ENCODE data around the gene TMEM256. TPM values are rescaled to one million over a fixed set of nuclear protein-coding genes. Genes with fewer than 3 reads are reported as not detected.

TMEM256 gene
- total RNA-seq, result 10 to 100 TPM; 45.4 to 50.9 TPM
- 10 to 100 TPM; 62.6 to 96.5 (median 81.4) TPM for polyA plus RNA-seq
- total RNA-seq, result 0.45 to 4.4 (median 2.5) reads per million in 6 experiments

DNA sequence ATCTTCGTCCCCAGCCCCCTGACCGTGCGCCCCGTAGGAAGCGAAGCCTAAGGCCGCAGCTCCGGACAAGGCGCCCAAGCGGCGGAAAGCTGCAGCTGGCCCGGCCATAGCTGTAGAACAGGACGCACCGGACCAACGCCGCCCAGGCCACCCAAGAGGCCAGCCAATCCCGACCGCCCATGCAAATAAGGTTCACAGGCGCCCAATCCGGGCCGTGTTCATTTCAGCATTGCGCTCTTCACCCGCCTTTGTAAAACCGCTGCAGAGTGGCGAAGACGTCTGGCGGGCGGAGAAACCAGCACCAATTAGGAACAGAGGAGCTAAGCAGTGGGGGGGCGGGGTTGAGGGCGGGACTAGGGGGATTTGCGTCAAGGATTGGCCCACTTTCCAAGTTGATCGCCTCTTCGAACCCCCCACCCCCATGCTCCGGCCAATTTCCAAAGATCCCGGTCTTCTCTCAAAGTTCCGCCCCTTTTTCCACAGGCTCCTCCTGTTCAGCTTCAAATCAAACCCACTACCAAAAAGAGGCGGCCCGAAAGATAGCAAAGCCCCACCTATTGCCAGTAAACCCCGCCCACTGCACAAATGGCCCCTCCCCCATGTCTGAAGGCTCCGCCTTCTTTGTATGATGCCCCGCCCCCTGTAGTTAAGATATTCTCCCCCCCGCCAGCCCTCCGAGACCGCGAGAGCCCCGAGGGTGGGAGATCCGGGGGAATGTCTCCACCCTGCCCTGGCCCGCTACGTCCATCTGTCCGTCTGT lies at the start of gene TMEM256:
Gene TMEM256, minus strand, starts transcription at position 121 of the 760 bp plus-strand sequence. Its CDS starts 13 bp downstream, at position 108.
- H3K36me3 Mint-ChIP-seq, result no peaks in the 10 kb centered on the region
- DNase-seq (peak; percentile 89 to 97 (median 93)), ATAC-seq (peak; percentile 87 to 91)
- peak within 1 kb of the TSS; percentile 89 to 99 (median 98) for H3K27ac Mint-ChIP-seq
- H3K4me3 Mint-ChIP-seq, result peak within 1 kb of the TSS; percentile 92 to 98 (median 96)
- H3K27me3 Mint-ChIP-seq, result peaks cover 0 to 4% (median 0%) of the 10 kb centered on the region in 5 donors
- no peaks in the 10 kb centered on the region for H3K9me3 Mint-ChIP-seq
- H3K4me1 Mint-ChIP-seq, result peaks cover 15 to 35% (median 28%) of the 10 kb centered on the region in 4 donors
- POLR2A ChIA-PET, result interaction anchor here (0.6 to 3.6 kb wide), 22 partner anchors 10 to 283 kb away, joined by 3 to 50 read pairs (median 4); partner anchors contain the start of genes ACAP1, MPDU1, NEURL4 and PLSCR3

- peak overlapping the region in 1 of 10 donors; percentile 37 for H3K4me3 Mint-ChIP-seq
- peak overlapping the region in 1 of 10 donors; percentile 25 for H3K27ac Mint-ChIP-seq
Observed at GRCh38 chr17:7448461-7448860, 44.6 kb upstream of the TMEM256 start.

DNA sequence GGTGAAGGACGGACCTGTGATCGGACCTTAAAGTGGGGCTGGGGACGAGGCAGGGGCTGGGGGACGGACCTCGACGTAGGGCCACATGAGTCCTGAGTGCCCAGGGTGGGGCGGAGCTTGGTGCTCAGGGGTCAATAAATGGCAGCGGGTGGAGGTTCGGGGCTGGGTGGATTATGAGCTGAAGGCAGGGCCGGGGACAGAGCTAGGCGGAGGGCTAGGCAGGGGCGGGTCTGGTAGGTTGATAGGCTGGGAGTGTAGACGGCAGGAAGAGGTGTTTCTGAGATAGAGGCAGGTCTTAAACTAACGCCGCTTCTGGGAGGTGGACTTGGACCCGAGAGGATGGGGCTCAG lies 41.7 kb upstream of the TMEM256 start:
- peak in 7 of 10 donors; percentile 17 to 75 (median 41) for DNase-seq
- peak overlapping the region in 8 of 10 donors; percentile 7 to 91 (median 62) for H3K27ac Mint-ChIP-seq
- no peaks in the 10 kb centered on the region for H3K9me3 Mint-ChIP-seq
- H3K4me1 Mint-ChIP-seq, result peaks cover 16 to 27% (median 24%) of the 10 kb centered on the region in 4 donors
- POLR2A ChIA-PET, result interaction anchor here (0.8 to 5.7 kb wide), 11 partner anchors 9 to 115 kb away, joined by 3 to 74 read pairs (median 8); partner anchors contain the start of genes POLR2A, SLC35G6, TMEM102 and ZBTB4
- H3K36me3 Mint-ChIP-seq, result peaks cover 0 to 4% (median 0%) of the 10 kb centered on the region in 3 donors
- peaks cover 14 to 65% (median 37%) of the 10 kb centered on the region in 5 donors for H3K27me3 Mint-ChIP-seq
- peak; percentile 91 to 93 for ATAC-seq
- H3K4me3 Mint-ChIP-seq, result peak overlapping the region; percentile 75 to 94 (median 86)

More at GRCh38 chr17:7448461-7448860, 44.6 kb upstream of the TMEM256 start:
- Mint-ChIP-seq H3K9me3 (no peaks in the 10 kb centered on the region), H3K27me3 (peaks cover 7 to 36% (median 24%) of the 10 kb centered on the region in 5 donors), H3K36me3 (peaks cover 0 to 4% (median 0%) of the 10 kb centered on the region in 3 donors), H3K4me1 (peaks cover 17 to 28% (median 23%) of the 10 kb centered on the region in 4 donors)
- DNase-seq (no peak), ATAC-seq (no peak)
- POLR2A ChIA-PET, result interaction anchor here (0.9 to 5.7 kb wide), 4 partner anchors 9 to 37 kb away, joined by 3 to 74 read pairs (median 32); partner anchors contain the start of genes FGF11, POLR2A, SLC35G6 and ZBTB4

DNA sequence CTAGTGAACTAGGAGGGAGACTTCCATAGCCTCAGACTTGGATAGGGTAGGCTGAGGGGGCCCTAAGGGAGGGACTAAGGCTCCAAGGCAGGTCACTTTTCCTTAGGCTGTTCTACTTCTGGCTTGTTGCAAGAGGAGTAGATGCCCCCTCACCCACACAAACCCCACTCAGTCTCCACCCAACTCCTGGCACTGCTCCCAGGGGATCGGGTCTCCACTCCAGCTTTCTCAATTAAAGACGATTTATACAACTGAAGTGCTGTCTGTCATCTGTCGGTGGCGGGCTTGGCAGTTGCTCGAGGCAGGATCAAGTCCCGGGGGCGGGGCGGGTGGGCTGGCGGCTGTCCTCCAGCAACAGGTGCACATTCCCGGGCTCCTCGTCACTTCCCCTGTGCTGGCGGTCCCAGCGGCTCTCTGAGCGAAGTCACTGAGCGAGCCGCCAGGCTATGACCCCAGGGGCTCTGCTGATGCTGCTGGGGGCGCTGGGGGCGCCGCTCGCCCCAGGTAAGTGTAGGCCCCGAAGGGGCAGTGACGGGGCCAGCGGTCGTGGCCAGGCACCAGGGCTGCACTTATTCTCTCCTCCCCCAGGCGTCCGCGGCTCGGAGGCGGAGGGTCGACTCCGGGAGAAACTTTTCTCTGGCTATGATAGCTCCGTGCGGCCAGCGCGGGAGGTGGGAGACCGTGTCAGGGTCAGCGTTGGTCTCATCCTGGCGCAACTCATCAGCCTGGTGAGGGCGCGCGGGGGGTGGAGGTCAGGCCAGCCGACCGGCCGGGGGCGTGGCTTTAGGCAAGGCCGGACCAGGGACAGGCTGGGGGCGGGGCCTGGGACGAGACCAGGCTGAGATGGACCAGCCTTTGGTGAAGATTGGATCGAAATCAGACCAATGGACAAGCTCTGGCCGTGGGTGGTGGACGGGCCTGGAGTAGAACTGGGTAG lies 41.1 kb upstream of the TMEM256 start, which contains the start of gene CHRNB1:
Gene CHRNB1, plus strand, starts transcription at position 380 of the 937 bp plus-strand sequence. Its CDS starts 67 bp downstream, at position 447.
- Mint-ChIP-seq H3K36me3 (peaks cover 0 to 4% (median 0%) of the 10 kb centered on the region in 3 donors), H3K4me1 (peaks cover 19 to 33% (median 28%) of the 10 kb centered on the region in 4 donors), H3K4me3 (peak within 1 kb of the TSS; percentile 75 to 94 (median 86)), H3K27me3 (peaks cover 17 to 71% (median 40%) of the 10 kb centered on the region in 5 donors), H3K9me3 (no peaks in the 10 kb centered on the region), H3K27ac (peak within 1 kb of the TSS in 8 of 10 donors; percentile 7 to 91 (median 62))
- POLR2A ChIA-PET, result interaction anchor here (0.6 to 5.7 kb wide), 13 partner anchors 9 to 134 kb away, joined by 3 to 74 read pairs (median 6); partner anchors contain the start of genes POLR2A, SLC35G6, TMEM102 and ZBTB4
- DNase-seq (peak in 2 of 10 donors; percentile 23 to 24), ATAC-seq (peak; percentile 32 to 38)

- H3K36me3 Mint-ChIP-seq, result peaks cover 0 to 4% (median 0%) of the 10 kb centered on the region in 3 donors
- H3K27ac Mint-ChIP-seq, result peak overlapping the region in 1 of 10 donors; percentile 37
- POLR2A ChIA-PET, result interaction anchor here (0.6 to 5.7 kb wide), 8 partner anchors 8 to 135 kb away, joined by 3 to 74 read pairs (median 18); partner anchors contain the start of genes POLR2A, SLC35G6, TMEM102 and ZBTB4
- no peaks in the 10 kb centered on the region for H3K9me3 Mint-ChIP-seq
- peaks cover 19 to 81% (median 43%) of the 10 kb centered on the region in 5 donors for H3K27me3 Mint-ChIP-seq
- ATAC-seq, result no peak
- peak overlapping the region in 5 of 10 donors; percentile 35 to 84 (median 71) for H3K4me3 Mint-ChIP-seq
- peaks cover 24 to 41% (median 34%) of the 10 kb centered on the region in 4 donors for H3K4me1 Mint-ChIP-seq
- DNase-seq, result no peak
Observed at GRCh38 chr17:7443499-7444485, 39.9 kb upstream of the TMEM256 start.

- peak overlapping the region in 5 of 10 donors; percentile 1 to 36 (median 23) for H3K4me3 Mint-ChIP-seq
- no peak for ATAC-seq
- H3K4me1 Mint-ChIP-seq, result peaks cover 29 to 50% (median 44%) of the 10 kb centered on the region in 4 donors
- no peak for DNase-seq
- no peaks in the 10 kb centered on the region for H3K9me3 Mint-ChIP-seq
- H3K27me3 Mint-ChIP-seq, result peaks cover 16 to 80% (median 38%) of the 10 kb centered on the region in 5 donors
- peak overlapping the region in 2 of 10 donors; percentile 7 to 53 for H3K27ac Mint-ChIP-seq
- H3K36me3 Mint-ChIP-seq, result no peaks in the 10 kb centered on the region
- POLR2A ChIA-PET, result interaction anchor here (1.5 to 8.3 kb wide), 4 partner anchors 12 to 49 kb away, joined by 3 to 133 read pairs (median 28); partner anchors contain the start of genes POLR2A and ZBTB4
Observed at GRCh38 chr17:7442142-7442541, 38.2 kb upstream of the TMEM256 start.

DNA sequence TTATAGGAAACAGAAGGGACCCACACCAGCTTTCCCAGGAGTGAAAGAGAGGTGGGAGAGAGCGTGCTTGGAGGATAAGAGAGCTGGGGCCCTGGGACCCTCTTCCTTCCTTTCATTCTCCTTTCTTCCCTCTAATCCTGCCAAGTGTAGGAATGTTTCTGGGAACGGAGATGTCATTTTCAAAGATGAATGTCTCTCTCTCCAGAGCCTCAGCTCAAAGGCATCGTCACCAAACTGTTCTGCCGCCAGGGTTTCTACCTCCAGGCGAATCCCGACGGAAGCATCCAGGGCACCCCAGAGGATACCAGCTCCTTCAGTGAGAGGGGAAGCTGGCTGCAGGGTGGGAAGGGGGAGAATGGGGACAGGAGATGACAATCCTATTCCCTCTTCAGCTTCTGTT lies 37.4 kb upstream of the TMEM256 start:
- no peak overlapping the region for H3K27ac Mint-ChIP-seq
- POLR2A ChIA-PET, result interaction anchor here (0.7 to 8.3 kb wide), 8 partner anchors 13 to 105 kb away, joined by 3 to 133 read pairs (median 4); partner anchors contain the start of genes ACAP1, POLR2A and ZBTB4

DNA sequence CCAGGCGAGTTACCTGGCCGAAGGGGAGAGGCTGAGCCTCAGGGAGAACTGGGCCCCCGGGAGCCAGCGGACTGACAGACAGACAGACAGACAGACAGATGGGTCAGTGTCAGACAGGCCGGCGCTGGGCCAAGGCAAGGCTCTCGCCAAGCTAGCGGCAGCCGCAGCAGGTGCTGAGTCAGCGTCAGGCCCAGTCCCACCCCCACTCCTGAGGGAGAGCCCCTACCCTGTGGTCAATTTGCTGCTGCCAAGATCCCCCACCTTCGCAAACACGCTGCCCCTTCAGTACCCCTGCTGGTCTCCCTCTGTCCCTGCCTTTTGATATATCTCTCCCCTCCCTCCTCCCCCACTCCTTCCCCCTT lies 36.9 kb upstream of the TMEM256 start:
- POLR2A ChIA-PET, result interaction anchor here (0.7 to 8.3 kb wide), 10 partner anchors 13 to 395 kb away, joined by 3 to 133 read pairs (median 4); partner anchors contain the start of genes ACAP1, POLR2A and ZBTB4
- Mint-ChIP-seq H3K9me3 (no peaks in the 10 kb centered on the region), H3K36me3 (no peaks in the 10 kb centered on the region), H3K27ac (peak overlapping the region in 1 of 10 donors; percentile 34), H3K4me3 (peak overlapping the region in 8 of 10 donors; percentile 80 to 95 (median 86)), H3K4me1 (peaks cover 32 to 54% (median 46%) of the 10 kb centered on the region in 4 donors), H3K27me3 (peaks cover 12 to 70% (median 34%) of the 10 kb centered on the region in 5 donors)
- DNase-seq (no peak), ATAC-seq (no peak)

More for the DNA sequence above, 37.4 kb upstream of the TMEM256 start:
- DNase-seq, result no peak
- peaks cover 13 to 75% (median 37%) of the 10 kb centered on the region in 5 donors for H3K27me3 Mint-ChIP-seq
- peak overlapping the region in 1 of 10 donors; percentile 39 for H3K4me3 Mint-ChIP-seq
- no peak for ATAC-seq
- no peaks in the 10 kb centered on the region for H3K36me3 Mint-ChIP-seq
- no peaks in the 10 kb centered on the region for H3K9me3 Mint-ChIP-seq
- H3K4me1 Mint-ChIP-seq, result peaks cover 30 to 55% (median 46%) of the 10 kb centered on the region in 4 donors

DNA sequence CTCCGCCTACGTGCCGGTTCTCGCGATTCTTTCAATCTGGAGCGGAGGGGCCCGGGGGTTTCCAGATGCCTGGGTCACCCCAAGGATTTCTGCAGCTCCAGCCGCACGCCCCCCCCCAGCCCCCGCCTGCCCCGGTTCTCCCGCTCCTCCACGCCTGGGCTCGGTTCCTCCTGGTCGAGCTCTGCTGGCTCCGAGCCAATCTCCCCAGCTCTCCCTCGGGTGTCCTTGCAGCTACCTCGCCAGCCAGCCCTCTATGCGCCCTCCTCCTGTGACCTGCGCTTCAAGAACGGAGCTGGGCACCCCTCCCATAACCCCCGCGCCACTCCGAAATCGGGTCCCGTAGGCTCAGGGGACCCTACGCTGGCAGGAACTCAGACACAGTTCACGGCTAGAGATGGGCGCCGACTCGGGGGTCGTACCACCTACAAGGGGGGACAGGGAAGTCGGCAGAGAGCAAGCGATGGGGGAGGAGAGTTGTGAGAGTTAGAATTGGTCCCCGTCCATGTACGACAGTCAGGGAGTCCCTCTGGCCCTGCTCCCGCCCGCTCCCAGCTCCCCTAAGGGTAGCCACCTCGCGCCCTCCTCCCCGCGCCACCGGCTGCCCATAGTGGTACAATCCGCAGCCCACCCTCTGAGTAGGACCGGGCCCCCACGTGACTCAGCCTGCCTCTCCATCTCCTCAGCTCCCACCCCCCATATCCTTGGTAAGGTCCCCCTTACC lies 36.4 kb upstream of the TMEM256 start:
- H3K27ac Mint-ChIP-seq, result peak overlapping the region in 8 of 10 donors; percentile 3 to 81 (median 74)

More for the DNA sequence above, 36.4 kb upstream of the TMEM256 start:
- Mint-ChIP-seq H3K9me3 (no peaks in the 10 kb centered on the region), H3K4me1 (peaks cover 27 to 51% (median 42%) of the 10 kb centered on the region in 4 donors), H3K27me3 (peaks cover 9 to 65% (median 30%) of the 10 kb centered on the region in 5 donors), H3K36me3 (no peaks in the 10 kb centered on the region), H3K4me3 (peak overlapping the region; percentile 80 to 95 (median 86))
- POLR2A ChIA-PET, result interaction anchor here (0.7 to 8.3 kb wide), 12 partner anchors 8 to 396 kb away, joined by 3 to 133 read pairs (median 4); partner anchors contain the start of genes ACAP1, POLR2A, TMEM95 and ZBTB4
- ATAC-seq (no peak), DNase-seq (peak in 5 of 10 donors; percentile 21 to 44 (median 29))

Data from naive thymus-derived CD8-positive, alpha-beta T cell (primary cell).